Sigmoid colon (tissue), 4 donors: ENCODE results near the gene CYGB.
A peak's percentile ranks its signal among the peaks of the same experiment; 100 is the strongest.

ENCODE experiments used
- CTCF ChIP-seq, 4 experiments: fragments of 450-650 bp in 3 of 4; fragments of 200-600 bp in 1 of 4; IDR thresholded peaks; one replicate each; pipeline ENCODE4 v1.5.1; 2016 to 2019; ENCODE audit warnings: antibody characterized with exemption in 4 of 4, mild to moderate bottlenecking in 3 of 4, moderate library complexity in 2 of 4
- EP300 ChIP-seq, 4 donors: sonication (generic); formaldehyde crosslinking; IDR thresholded peaks; one replicate each; pipeline ENCODE4 v1.6.1; 2017; ENCODE audit warnings: antibody characterized with exemption in 4 of 4
- POLR2A ChIP-seq, 2 donors: fragments of 450-650 bp; IDR thresholded peaks; one replicate each; pipeline ENCODE4 v1.6.1; 2016; ENCODE audit warnings: antibody characterized with exemption in 2 of 2, mild to moderate bottlenecking in 2 of 2, moderate library complexity in 2 of 2
- POLR2AphosphoS5 ChIP-seq, 4 donors: sonication (generic); formaldehyde crosslinking; IDR thresholded peaks; one replicate each; pipeline ENCODE4 v1.6.1; 2017; ENCODE audit warnings: antibody characterized with exemption in 4 of 4

GRCh38 chr17:76492989-76493501 is 44.5 kb downstream of the CYGB start:
- TF ChIP-seq CTCF (IDR thresholded peaks at IDR 0.05) (no peak), POLR2A (IDR thresholded peaks at IDR 0.05) (no peak), POLR2AphosphoS5 (IDR thresholded peaks at IDR 0.05) (peak in 2 of 4 donors; percentile 35 to 60), EP300 (IDR thresholded peaks at IDR 0.05) (peak in 2 of 4 donors; percentile 36 to 50)
